Naive thymus-derived CD4-positive, alpha-beta T cell (primary cell): ENCODE results near the gene OPA1. TPM values are rescaled to one million over a fixed set of nuclear protein-coding genes. Genes with fewer than 3 reads are reported as not detected.

Experiments used
- ATAC-seq: fragments of 150-1000 bp; cut with Tn5 transposase; 2 replicates; pipeline ENCODE4 v1.10.0; 2021; ENCODE audit warnings: mild to moderate bottlenecking, moderate library complexity
- CTCF ChIA-PET: fragments of 350-600 bp; sonication (Branson Sonifier 250); formaldehyde crosslinking; loops from one replicate; lab custom pipeline; 2021; ENCODE audit warnings: antibody characterized with exemption; lab: Charles Lee
- POLR2A ChIA-PET: fragments of 350-600 bp; sonication (Branson Sonifier 250); formaldehyde crosslinking; loops from one replicate; lab custom pipeline; 2021; ENCODE audit warnings: antibody characterized with exemption, inconsistent platforms; lab: Charles Lee
- DNase-seq, 9 donors: peaks; one replicate each; pipeline versions ENCODE4 v3.0.0 to v3.0.0-alpha.2; 2020 to 2022; ENCODE audit warnings: mixed read lengths in 1 of 9
- H3K27ac ChIP-seq: one replicate; pipeline ENCODE4 v1.7.0; 2013; ENCODE audit warnings: mild to moderate bottlenecking, low read depth, low read length, moderate library complexity
- H3K27me3 ChIP-seq, 2 donors: one replicate each; pipeline ENCODE4 v1.7.0; 2013; ENCODE audit warnings: low read length in 2 of 2, mild to moderate bottlenecking in 2 of 2, moderate library complexity in 2 of 2; ENCODE audit not compliant: control insufficient read depth in 2 of 2, insufficient read depth in 2 of 2
- H3K36me3 ChIP-seq, 3 experiments: 1 replicate in 2 of 3; 2 replicates in 1 of 3; pipeline ENCODE4 v1.7.0; 2013; ENCODE audit warnings: low read length in 3 of 3, mild to moderate bottlenecking in 3 of 3, moderate library complexity in 1 of 3; ENCODE audit not compliant: insufficient read depth in 3 of 3, control insufficient read depth in 2 of 3
- H3K4me1 ChIP-seq, 2 donors: one replicate each; pipeline ENCODE4 v1.7.0; 2013; ENCODE audit warnings: low read length in 2 of 2, mild to moderate bottlenecking in 2 of 2, moderate library complexity in 1 of 2; ENCODE audit not compliant: control insufficient read depth in 2 of 2, insufficient read depth in 2 of 2
- H3K4me3 ChIP-seq: 2 replicates; pipeline ENCODE4 v1.7.0; 2013; ENCODE audit warnings: mild to moderate bottlenecking, low read length
- H3K9me3 ChIP-seq, 3 experiments: 1 replicate in 2 of 3; 2 replicates in 1 of 3; pipeline ENCODE4 v1.7.0; 2013; ENCODE audit warnings: low read length in 3 of 3; ENCODE audit not compliant: control insufficient read depth in 2 of 3
- H3K27ac Mint-ChIP-seq, 9 donors: one replicate each; pipeline ENCODE4 v1.8.0; 2020 to 2022; ENCODE audit warnings: mixed read lengths in 9 of 9, mild to moderate bottlenecking in 8 of 9, moderate library complexity in 5 of 9, inconsistent platforms in 2 of 9
- H3K27me3 Mint-ChIP-seq, 5 donors: one replicate each; pipeline ENCODE4 v1.8.0; 2021 to 2022; ENCODE audit warnings: mixed read lengths in 5 of 5, mild to moderate bottlenecking in 1 of 5
- H3K36me3 Mint-ChIP-seq, 5 donors: one replicate each; pipeline ENCODE4 v1.8.0; 2020 to 2022; ENCODE audit warnings: mixed read lengths in 5 of 5, mild to moderate bottlenecking in 3 of 5, inconsistent platforms in 1 of 5
- H3K4me1 Mint-ChIP-seq, 7 donors: one replicate each; pipeline ENCODE4 v1.8.0; 2020 to 2022; ENCODE audit warnings: mixed read lengths in 7 of 7, mild to moderate bottlenecking in 3 of 7, inconsistent platforms in 1 of 7
- H3K4me3 Mint-ChIP-seq, 10 donors: one replicate each; pipeline ENCODE4 v1.8.0; 2020 to 2022; ENCODE audit warnings: mild to moderate bottlenecking in 10 of 10, mixed read lengths in 10 of 10, moderate library complexity in 6 of 10, inconsistent platforms in 2 of 10
- H3K9me3 Mint-ChIP-seq, 11 donors: one replicate each; pipeline ENCODE4 v1.8.0; 2020 to 2022; ENCODE audit warnings: mixed read lengths in 11 of 11, mild to moderate bottlenecking in 4 of 11, inconsistent platforms in 1 of 11, moderate library complexity in 1 of 11
- intact Hi-C, 2 donors: fragments of 100-400 bp; cut with micrococcal nuclease; formaldehyde crosslinking; loops; one replicate each; pipeline ENCODE4 v1.15.1; 2023
- polyA plus RNA-seq, 2 donors: library from polyadenylated mRNA; unstranded; fragments of 300-500 nt; fragmentation: Illumina TruSeq; gene quantifications; one replicate each; pipeline ENCODE4 v1.2.3, GENCODE V29; 2021
- total RNA-seq, 6 experiments: library from RNA in 5 of 6; stranded (reverse) in 5 of 6; gene quantifications; 1 replicate in 5 of 6; 2 replicates in 1 of 6; pipeline ENCODE4 v1.2.3 and lab custom pipeline; 2021 to 2026

The OPA1 gene
- total and polyA plus RNA-seq, 7 experiments from 2014 or later, result 22.9 to 70.0 (median 53.4) TPM

DNA sequence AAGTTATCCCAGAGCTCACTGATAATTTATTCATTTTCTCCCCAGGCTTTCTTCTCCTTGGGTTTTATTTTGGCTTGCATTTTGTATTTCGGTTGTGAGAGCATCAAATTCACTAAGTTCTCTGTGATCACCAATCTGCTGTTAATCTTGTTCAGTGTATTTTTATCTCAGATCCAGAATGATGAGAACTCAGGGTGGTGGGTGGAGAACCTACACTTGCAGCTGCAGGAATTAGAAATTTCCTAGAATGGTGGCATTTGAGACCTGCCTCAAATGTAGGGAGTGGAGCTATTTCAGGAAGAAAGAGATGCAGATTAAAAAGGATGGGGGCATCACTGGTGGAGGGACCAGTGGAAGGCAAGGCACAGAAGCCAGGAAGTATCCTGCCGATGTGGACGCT lies 129.6 kb downstream of the OPA1 start:
- Mint-ChIP-seq H3K9me3 (peaks cover 0 to 5% (median 0%) of the 10 kb centered on the region in 11 donors), H3K27me3 (peaks cover 0 to 13% (median 5%) of the 10 kb centered on the region in 5 donors), H3K4me3 (no peak overlapping the region), H3K27ac (no peak overlapping the region), H3K36me3 (no peaks in the 10 kb centered on the region), H3K4me1 (peaks cover 0 to 4% (median 0%) of the 10 kb centered on the region in 7 donors)
- ChIA-PET CTCF (no interaction called here), POLR2A (no interaction called here)
- Histone ChIP-seq H3K27ac (no peak overlapping the region), H3K4me3 (no peak overlapping the region), H3K36me3 (no peaks in the 10 kb centered on the region), H3K27me3 (no peaks in the 10 kb centered on the region), H3K9me3 (no peaks in the 10 kb centered on the region), H3K4me1 (no peaks in the 10 kb centered on the region)
- intact Hi-C loops, result no loop called here
- DNase-seq (no peak), ATAC-seq (no peak)

- Mint-ChIP-seq H3K27ac (no peak overlapping the region), H3K27me3 (peaks cover 0 to 18% (median 6%) of the 10 kb centered on the region in 5 donors), H3K4me1 (peaks cover 0 to 4% (median 0%) of the 10 kb centered on the region in 7 donors), H3K36me3 (no peaks in the 10 kb centered on the region), H3K4me3 (no peak overlapping the region), H3K9me3 (no peaks in the 10 kb centered on the region)
- Histone ChIP-seq H3K4me1 (no peaks in the 10 kb centered on the region), H3K9me3 (no peaks in the 10 kb centered on the region), H3K36me3 (no peaks in the 10 kb centered on the region), H3K27me3 (no peaks in the 10 kb centered on the region), H3K4me3 (no peak overlapping the region), H3K27ac (no peak overlapping the region)
- DNase-seq, result no peak
- ChIA-PET CTCF (no interaction called here), POLR2A (no interaction called here)
- no peak for ATAC-seq
- intact Hi-C loops, result no loop called here
Observed at GRCh38 chr3:193727089-193727488, 134.1 kb downstream of the OPA1 start.

DNA sequence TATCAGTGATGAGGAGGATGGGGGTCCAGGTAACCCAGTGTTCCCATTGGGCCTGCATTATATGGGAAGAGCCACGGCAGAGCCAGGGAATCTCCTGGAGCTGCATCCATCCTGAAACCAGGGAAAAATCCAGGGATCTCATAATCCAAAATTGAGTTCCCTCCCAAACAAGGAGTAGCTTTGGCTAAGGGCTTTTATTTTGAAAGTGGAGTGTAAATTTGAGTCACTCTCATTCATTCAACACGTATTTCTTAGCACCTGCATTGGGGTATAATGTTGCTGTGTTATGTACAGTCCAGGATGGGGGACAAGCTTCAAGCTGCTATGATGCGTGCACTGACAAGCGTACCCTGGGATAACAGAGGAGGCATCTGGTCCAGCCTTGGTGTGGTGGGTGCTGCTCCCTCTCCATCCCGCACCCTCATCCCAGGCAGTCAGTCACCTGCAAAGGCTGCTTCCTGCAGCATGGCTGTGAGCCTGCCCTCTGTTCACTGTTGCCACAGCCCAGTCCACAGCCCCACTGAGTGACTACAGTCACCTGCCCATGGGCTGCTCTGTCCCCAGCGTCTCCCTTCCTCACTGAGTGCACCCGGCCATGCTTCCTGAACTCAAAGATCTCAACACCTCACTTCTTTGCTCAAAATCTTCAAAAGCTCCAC lies 135.6 kb downstream of the OPA1 start:
- intact Hi-C loops, result no loop called here
- Mint-ChIP-seq H3K27ac (no peak overlapping the region), H3K9me3 (no peaks in the 10 kb centered on the region), H3K4me1 (no peaks in the 10 kb centered on the region), H3K27me3 (peaks cover 0 to 11% (median 0%) of the 10 kb centered on the region in 5 donors), H3K36me3 (no peaks in the 10 kb centered on the region), H3K4me3 (no peak overlapping the region)
- ChIA-PET CTCF (no interaction called here), POLR2A (no interaction called here)
- no peaks in the 10 kb centered on the region for H3K36me3 ChIP-seq
- H3K27ac ChIP-seq, result no peak overlapping the region
- ATAC-seq, result no peak
- DNase-seq, result no peak
- H3K4me1 ChIP-seq, result no peaks in the 10 kb centered on the region
- no peak overlapping the region for H3K4me3 ChIP-seq
- no peaks in the 10 kb centered on the region for H3K27me3 ChIP-seq
- H3K9me3 ChIP-seq, result no peaks in the 10 kb centered on the region

GRCh38 chr3:193729088-193729465 lies 136.1 kb downstream of the OPA1 start:
- ATAC-seq (no peak), DNase-seq (no peak)
- Mint-ChIP-seq H3K4me3 (no peak overlapping the region), H3K27ac (no peak overlapping the region), H3K27me3 (peaks cover 0 to 9% (median 0%) of the 10 kb centered on the region in 5 donors), H3K9me3 (no peaks in the 10 kb centered on the region), H3K36me3 (no peaks in the 10 kb centered on the region), H3K4me1 (no peaks in the 10 kb centered on the region)
- CTCF ChIA-PET, result no interaction called here
- POLR2A ChIA-PET, result no interaction called here
- H3K27me3 ChIP-seq, result no peaks in the 10 kb centered on the region
- H3K4me1 ChIP-seq, result no peaks in the 10 kb centered on the region
- no peaks in the 10 kb centered on the region for H3K36me3 ChIP-seq
- intact Hi-C loops, result no loop called here
- H3K27ac ChIP-seq, result no peak overlapping the region
- H3K9me3 ChIP-seq, result no peaks in the 10 kb centered on the region
- H3K4me3 ChIP-seq, result no peak overlapping the region

GRCh38 chr3:193729601-193730000 lies 136.6 kb downstream of the OPA1 start:
- no peaks in the 10 kb centered on the region for H3K9me3 Mint-ChIP-seq
- no peak overlapping the region for H3K4me3 ChIP-seq
- H3K27ac ChIP-seq, result no peak overlapping the region
- ChIA-PET CTCF (no interaction called here), POLR2A (no interaction called here)
- no peaks in the 10 kb centered on the region for H3K4me1 Mint-ChIP-seq
- H3K27me3 Mint-ChIP-seq, result peaks cover 0 to 7% (median 0%) of the 10 kb centered on the region in 5 donors
- H3K27ac Mint-ChIP-seq, result no peak overlapping the region
- H3K27me3 ChIP-seq, result no peaks in the 10 kb centered on the region
- DNase-seq, result no peak
- intact Hi-C loops, result no loop called here
- H3K36me3 Mint-ChIP-seq, result no peaks in the 10 kb centered on the region
- H3K36me3 ChIP-seq, result no peaks in the 10 kb centered on the region
- no peaks in the 10 kb centered on the region for H3K4me1 ChIP-seq
- H3K4me3 Mint-ChIP-seq, result no peak overlapping the region
- no peak for ATAC-seq
- H3K9me3 ChIP-seq, result no peaks in the 10 kb centered on the region

- intact Hi-C loops, result no loop called here
- H3K4me3 ChIP-seq, result no peak overlapping the region
- no peaks in the 10 kb centered on the region for H3K4me1 Mint-ChIP-seq
- no peaks in the 10 kb centered on the region for H3K9me3 Mint-ChIP-seq
- no peak overlapping the region for H3K27ac ChIP-seq
- CTCF ChIA-PET, result no interaction called here
- no peaks in the 10 kb centered on the region for H3K36me3 Mint-ChIP-seq
- H3K27me3 Mint-ChIP-seq, result peaks cover 0 to 7% (median 0%) of the 10 kb centered on the region in 5 donors
- no peaks in the 10 kb centered on the region for H3K4me1 ChIP-seq
- no peak overlapping the region for H3K27ac Mint-ChIP-seq
- ATAC-seq (no peak), DNase-seq (no peak)
- POLR2A ChIA-PET, result no interaction called here
- no peaks in the 10 kb centered on the region for H3K27me3 ChIP-seq
- no peak overlapping the region for H3K4me3 Mint-ChIP-seq
- no peaks in the 10 kb centered on the region for H3K9me3 ChIP-seq
- H3K36me3 ChIP-seq, result no peaks in the 10 kb centered on the region
Observed at GRCh38 chr3:193730511-193730910, 137.5 kb downstream of the OPA1 start.

DNA sequence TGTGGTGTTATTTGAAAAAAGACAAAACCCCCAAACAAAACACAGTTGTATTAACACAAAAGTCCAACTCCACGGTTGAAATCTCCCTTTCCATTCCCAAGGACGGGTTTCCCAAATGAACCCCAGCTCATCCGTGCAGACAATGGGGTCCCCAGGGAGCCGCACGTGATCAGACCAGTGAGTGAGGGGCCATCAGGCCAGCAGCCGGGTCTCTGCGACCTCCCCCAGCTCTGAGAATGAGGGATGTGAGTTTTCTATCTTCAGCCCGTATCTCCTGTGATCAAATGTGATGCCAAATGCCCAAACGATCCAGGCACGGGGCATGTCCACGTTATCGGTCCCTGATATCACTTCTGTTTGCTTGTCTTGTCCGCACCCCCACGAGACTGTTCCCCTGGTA lies 138.0 kb downstream of the OPA1 start:
- ATAC-seq (no peak), DNase-seq (no peak)
- ChIA-PET POLR2A (no interaction called here), CTCF (no interaction called here)
- no peak overlapping the region for H3K4me3 Mint-ChIP-seq
- H3K4me1 Mint-ChIP-seq, result no peaks in the 10 kb centered on the region
- Histone ChIP-seq H3K36me3 (no peaks in the 10 kb centered on the region), H3K9me3 (no peaks in the 10 kb centered on the region), H3K27me3 (no peaks in the 10 kb centered on the region), H3K4me1 (no peaks in the 10 kb centered on the region), H3K4me3 (no peak overlapping the region), H3K27ac (no peak overlapping the region)
- no peaks in the 10 kb centered on the region for H3K36me3 Mint-ChIP-seq
- H3K27ac Mint-ChIP-seq, result no peak overlapping the region
- H3K27me3 Mint-ChIP-seq, result peaks cover 0 to 9% (median 0%) of the 10 kb centered on the region in 5 donors
- intact Hi-C loops, result no loop called here
- no peaks in the 10 kb centered on the region for H3K9me3 Mint-ChIP-seq
